Activated T-helper 2 cell treated with anti-CD3 and anti-CD28 coated beads, Interferon-gamma antibody, Interleukin-2, Interleukin-4, amounts not matched to agents 10 μg/mL and 5 μg/mL and 100 μg/mL, durations not matched to agents 14 hours and 24 hours and 36 hours (primary cell): ENCODE measurements around the gene PGA3. TPM values are rescaled to one million over a fixed set of nuclear protein-coding genes. Genes with fewer than 3 reads are reported as not detected.
"Not testable (repeated sequence)": the region's sequence is repeated elsewhere in the genome, so short reads cannot be mapped to it uniquely, and the experiment has no call there.

ENCODE experiments used
- DNase-seq: peaks from one replicate; pipeline ENCODE4 v3.0.0; 2021; ENCODE audit warnings: low spot score
- H3K27ac Mint-ChIP-seq: one replicate; pipeline ENCODE4 v1.8.0; 2021; ENCODE audit warnings: mixed read lengths
- H3K27me3 Mint-ChIP-seq: one replicate; pipeline ENCODE4 v1.8.0; 2021; ENCODE audit warnings: low read depth, mixed read lengths
- H3K36me3 Mint-ChIP-seq: one replicate; pipeline ENCODE4 v1.8.0; 2021; ENCODE audit warnings: low read depth, mixed read lengths
- H3K4me1 Mint-ChIP-seq: one replicate; pipeline ENCODE4 v1.8.0; 2021; ENCODE audit warnings: low read depth, mixed read lengths
- H3K4me3 Mint-ChIP-seq: one replicate; pipeline ENCODE4 v1.8.0; 2021; ENCODE audit warnings: low read depth, mild to moderate bottlenecking, moderate library complexity, mixed read lengths
- H3K9me3 Mint-ChIP-seq: one replicate; pipeline ENCODE4 v1.8.0; 2021; ENCODE audit warnings: mixed read lengths
- intact Hi-C: fragments of 100-400 bp; cut with micrococcal nuclease; formaldehyde crosslinking; loops from one replicate; pipeline ENCODE4 v1.15.1; 2023
- total RNA-seq: library from RNA; stranded (reverse); gene quantifications from 2 replicates; pipeline ENCODE4 v1.2.3, GENCODE V29; 2022

The PGA3 gene
- total RNA-seq, 1 donor from 2014 or later = not detected

GRCh38 chr11:61229458-61229857 lies 26.1 kb downstream of the PGA3 start:
- H3K4me3 Mint-ChIP-seq, intact Hi-C loops, DNase-seq, H3K36me3 Mint-ChIP-seq, H3K4me1 Mint-ChIP-seq, H3K27ac Mint-ChIP-seq, H3K27me3 Mint-ChIP-seq, H3K9me3 Mint-ChIP-seq: not testable (repeated sequence)

GRCh38 chr11:61231033-61231432 lies 27.7 kb downstream of the PGA3 start:
- H3K36me3 Mint-ChIP-seq, H3K9me3 Mint-ChIP-seq, H3K27me3 Mint-ChIP-seq, H3K4me1 Mint-ChIP-seq, H3K4me3 Mint-ChIP-seq, intact Hi-C loops, DNase-seq, H3K27ac Mint-ChIP-seq: not testable (repeated sequence)

- H3K9me3 Mint-ChIP-seq, H3K4me3 Mint-ChIP-seq, H3K27ac Mint-ChIP-seq, intact Hi-C loops, DNase-seq, H3K27me3 Mint-ChIP-seq, H3K36me3 Mint-ChIP-seq, H3K4me1 Mint-ChIP-seq: not testable (repeated sequence)
These were observed 28.3 kb downstream of the PGA3 start for GRCh38 chr11:61231585-61231984.

GRCh38 chr11:61232548-61233145 lies 29.3 kb downstream of the PGA3 start:
- H3K27me3 Mint-ChIP-seq, H3K4me3 Mint-ChIP-seq, H3K27ac Mint-ChIP-seq, H3K9me3 Mint-ChIP-seq, H3K36me3 Mint-ChIP-seq, DNase-seq, H3K4me1 Mint-ChIP-seq, intact Hi-C loops: not testable (repeated sequence)

GRCh38 chr11:61237130-61237529 lies 33.8 kb downstream of the PGA3 start:
- DNase-seq = not testable (repeated sequence)

GRCh38 chr11:61240288-61240687 lies 37.0 kb downstream of the PGA3 start:
- intact Hi-C loops = not testable (repeated sequence)

More at GRCh38 chr11:61237130-61237529, 33.8 kb downstream of the PGA3 start:
- H3K4me3 Mint-ChIP-seq, H3K36me3 Mint-ChIP-seq, H3K4me1 Mint-ChIP-seq, H3K9me3 Mint-ChIP-seq, intact Hi-C loops, H3K27me3 Mint-ChIP-seq, H3K27ac Mint-ChIP-seq: not testable (repeated sequence)

GRCh38 chr11:61240875-61241274 lies 37.6 kb downstream of the PGA3 start, which contains the start of gene PGA5:
Gene PGA5 (plus strand): TSS chr11:61241175. CDS start chr11:61241227, 52 bp downstream.
- H3K9me3 Mint-ChIP-seq, H3K27me3 Mint-ChIP-seq, H3K27ac Mint-ChIP-seq, intact Hi-C loops, H3K4me3 Mint-ChIP-seq, H3K36me3 Mint-ChIP-seq, DNase-seq, H3K4me1 Mint-ChIP-seq: not testable (repeated sequence)

More at GRCh38 chr11:61240288-61240687, 37.0 kb downstream of the PGA3 start:
- not testable (repeated sequence) for H3K4me1 Mint-ChIP-seq, H3K27ac Mint-ChIP-seq, H3K9me3 Mint-ChIP-seq, DNase-seq, H3K4me3 Mint-ChIP-seq, H3K27me3 Mint-ChIP-seq, H3K36me3 Mint-ChIP-seq

- H3K4me3 Mint-ChIP-seq, H3K9me3 Mint-ChIP-seq, H3K27ac Mint-ChIP-seq, H3K27me3 Mint-ChIP-seq, H3K36me3 Mint-ChIP-seq, intact Hi-C loops, DNase-seq, H3K4me1 Mint-ChIP-seq: not testable (repeated sequence)
These were observed 38.2 kb downstream of the PGA3 start for GRCh38 chr11:61241526-61241925.

GRCh38 chr11:61245284-61245964 lies 42.1 kb downstream of the PGA3 start:
- DNase-seq, H3K9me3 Mint-ChIP-seq, H3K4me1 Mint-ChIP-seq: not testable (repeated sequence)

GRCh38 chr11:61248071-61248470 lies 44.8 kb downstream of the PGA3 start:
- intact Hi-C loops, H3K27ac Mint-ChIP-seq, H3K36me3 Mint-ChIP-seq, H3K4me3 Mint-ChIP-seq, H3K27me3 Mint-ChIP-seq, H3K4me1 Mint-ChIP-seq, DNase-seq, H3K9me3 Mint-ChIP-seq: not testable (repeated sequence)

More at GRCh38 chr11:61245284-61245964, 42.1 kb downstream of the PGA3 start:
- H3K36me3 Mint-ChIP-seq, H3K27ac Mint-ChIP-seq, H3K27me3 Mint-ChIP-seq, H3K4me3 Mint-ChIP-seq, intact Hi-C loops: not testable (repeated sequence)

GRCh38 chr11:61249201-61249600 lies 45.9 kb downstream of the PGA3 start:
- H3K27me3 Mint-ChIP-seq, H3K36me3 Mint-ChIP-seq, H3K4me3 Mint-ChIP-seq, intact Hi-C loops, H3K9me3 Mint-ChIP-seq, DNase-seq, H3K27ac Mint-ChIP-seq, H3K4me1 Mint-ChIP-seq: not testable (repeated sequence)

GRCh38 chr11:61250796-61251765 lies 47.8 kb downstream of the PGA3 start:
- H3K4me1 Mint-ChIP-seq, H3K27me3 Mint-ChIP-seq, H3K4me3 Mint-ChIP-seq, H3K9me3 Mint-ChIP-seq, DNase-seq, H3K27ac Mint-ChIP-seq, H3K36me3 Mint-ChIP-seq: not testable (repeated sequence)
- intact Hi-C loops = loop anchor here (10.0 kb wide), 1 partner anchor 134 kb away; no protein-coding TSS in a partner anchor
